Cardiac ventricle fibroblast (primary cell): Measurements from ENCODE around the gene KDM4B. TPM values are rescaled to one million over a fixed set of nuclear protein-coding genes. Genes with fewer than 3 reads are reported as not detected.

Source experiments
- total RNA-seq: library from RNA; depleted of rRNA; stranded (reverse); fragments of >200 nt; gene quantifications from 2 replicates; pipeline ENCODE4 v1.2.3, GENCODE V29; 2015

KDM4B gene
- total RNA-seq = 37.5 and 40.4 TPM in 2 replicates

DNA sequence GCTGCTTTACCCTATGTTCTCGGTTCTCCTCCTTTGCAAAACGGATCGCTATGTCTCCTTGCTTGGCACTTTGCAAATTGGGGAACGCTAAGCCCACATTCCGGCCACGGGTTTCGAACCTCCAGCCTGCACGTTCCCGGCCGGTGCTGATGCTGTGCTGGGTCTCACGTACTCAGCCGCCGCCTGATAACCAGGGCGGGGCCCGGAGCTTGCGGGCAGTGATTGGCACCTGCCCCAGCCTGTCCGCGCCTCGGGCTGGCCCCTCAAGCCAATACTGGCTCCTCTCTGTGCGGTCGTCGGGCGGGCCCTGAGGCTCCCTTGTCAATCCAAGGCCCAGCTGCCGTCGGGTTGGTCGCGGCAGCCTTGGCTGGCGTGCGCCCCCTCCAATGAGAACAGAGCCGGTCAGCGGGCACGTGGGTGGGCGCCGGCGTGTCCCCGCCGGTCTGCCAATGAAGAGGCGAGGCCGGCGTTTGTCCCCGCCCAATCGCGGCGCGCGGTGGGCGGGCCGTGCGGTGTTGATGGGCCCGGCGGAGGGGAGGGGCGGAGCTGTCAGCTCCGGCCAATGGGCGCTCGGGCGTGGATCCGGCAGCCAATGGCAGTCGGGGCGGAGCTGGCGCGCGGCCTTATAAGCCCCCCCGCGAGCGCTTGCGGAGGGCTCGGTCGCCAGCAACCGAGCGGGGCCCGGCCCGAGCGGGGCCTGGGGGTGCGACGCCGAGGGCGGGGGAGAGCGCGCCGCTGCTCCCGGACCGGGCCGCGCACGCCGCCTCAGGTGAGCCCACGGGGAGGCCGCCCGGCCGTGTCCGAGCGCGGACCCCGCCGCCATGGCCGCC, at the start of gene KDM4B:
Gene KDM4B, plus strand, starts transcription at position 652 of the 830 bp plus-strand sequence. CDS start 63,778 bp downstream, outside the sequence.

Other genes with a start within 250 kb of the KDM4B start
- 34.0 and 51.1 TPM in 2 replicates for gene DPP9, start 245.3 kb upstream of the KDM4B start, total RNA-seq
- 7.2 and 7.8 TPM in 2 replicates for gene FEM1A, start 177.4 kb upstream of the KDM4B start, total RNA-seq
- 2.7 and 5.4 TPM in 2 replicates for gene TICAM1, start 137.4 kb upstream of the KDM4B start, total RNA-seq
- 107 and 126 TPM in 2 replicates for gene PLIN3, start 101.4 kb upstream of the KDM4B start, total RNA-seq
- gene ARRDC5, start 66.2 kb upstream of the KDM4B start, total RNA-seq = not detected in 2 replicates
- 3.1 and 5.2 TPM in 2 replicates for gene UHRF1, start 59.6 kb upstream of the KDM4B start, total RNA-seq